Measurements from ENCODE around the gene RNF31.

Gene RNF31

DNA sequence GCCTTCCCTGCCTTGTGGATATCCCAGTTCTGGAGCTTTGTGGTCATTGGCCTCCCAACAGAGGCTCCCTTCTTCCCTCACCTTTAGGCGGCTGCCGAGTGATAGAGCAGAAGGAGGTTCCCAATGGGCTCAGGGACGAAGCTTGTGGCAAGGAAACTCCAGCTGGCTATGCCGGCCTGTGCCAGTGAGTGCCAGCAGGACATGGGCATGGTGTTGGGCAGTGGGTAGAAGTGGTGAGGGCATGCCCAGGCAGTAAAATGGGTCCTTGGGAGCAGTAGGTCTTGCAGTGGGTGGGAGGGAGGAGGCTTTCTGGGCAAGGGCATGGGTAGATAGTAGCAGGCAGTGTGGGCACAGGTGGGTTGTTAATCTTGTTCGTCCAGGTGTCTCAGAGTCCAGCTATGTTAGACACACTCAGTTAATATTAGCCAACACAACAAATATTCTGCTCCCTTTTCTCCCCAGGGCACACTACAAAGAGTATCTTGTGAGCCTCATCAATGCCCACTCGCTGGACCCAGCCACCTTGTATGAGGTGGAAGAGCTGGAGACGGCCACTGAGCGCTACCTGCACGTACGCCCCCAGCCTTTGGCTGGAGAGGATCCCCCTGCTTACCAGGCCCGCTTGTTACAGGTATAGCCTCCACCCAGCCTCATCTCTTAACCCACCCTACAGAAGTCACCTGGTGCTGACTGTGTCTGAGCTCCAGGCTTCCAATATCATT is 12.6 kb downstream of the RNF31 start:
- DNase-seq (ENCODE audit: low read depth), result no peak

DNA sequence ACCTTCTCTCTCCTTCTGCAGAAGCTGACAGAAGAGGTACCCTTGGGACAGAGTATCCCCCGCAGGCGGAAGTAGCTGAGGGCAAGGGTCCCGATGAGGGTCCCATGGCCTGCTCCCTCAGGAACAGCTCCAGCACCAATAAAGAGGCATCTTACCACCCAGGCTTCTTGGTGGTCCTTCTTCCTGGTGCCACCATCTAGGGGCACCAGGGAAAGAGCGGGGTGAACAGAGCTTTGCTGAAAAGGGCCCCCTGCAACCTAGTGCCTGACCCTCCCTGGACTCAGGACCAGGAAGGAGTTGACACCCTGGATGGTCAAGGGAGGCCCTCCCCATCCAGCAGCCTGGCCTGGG is 13.2 kb downstream of the RNF31 start:
- DNase-seq (ENCODE audit: low read depth), result no peak

DNA sequence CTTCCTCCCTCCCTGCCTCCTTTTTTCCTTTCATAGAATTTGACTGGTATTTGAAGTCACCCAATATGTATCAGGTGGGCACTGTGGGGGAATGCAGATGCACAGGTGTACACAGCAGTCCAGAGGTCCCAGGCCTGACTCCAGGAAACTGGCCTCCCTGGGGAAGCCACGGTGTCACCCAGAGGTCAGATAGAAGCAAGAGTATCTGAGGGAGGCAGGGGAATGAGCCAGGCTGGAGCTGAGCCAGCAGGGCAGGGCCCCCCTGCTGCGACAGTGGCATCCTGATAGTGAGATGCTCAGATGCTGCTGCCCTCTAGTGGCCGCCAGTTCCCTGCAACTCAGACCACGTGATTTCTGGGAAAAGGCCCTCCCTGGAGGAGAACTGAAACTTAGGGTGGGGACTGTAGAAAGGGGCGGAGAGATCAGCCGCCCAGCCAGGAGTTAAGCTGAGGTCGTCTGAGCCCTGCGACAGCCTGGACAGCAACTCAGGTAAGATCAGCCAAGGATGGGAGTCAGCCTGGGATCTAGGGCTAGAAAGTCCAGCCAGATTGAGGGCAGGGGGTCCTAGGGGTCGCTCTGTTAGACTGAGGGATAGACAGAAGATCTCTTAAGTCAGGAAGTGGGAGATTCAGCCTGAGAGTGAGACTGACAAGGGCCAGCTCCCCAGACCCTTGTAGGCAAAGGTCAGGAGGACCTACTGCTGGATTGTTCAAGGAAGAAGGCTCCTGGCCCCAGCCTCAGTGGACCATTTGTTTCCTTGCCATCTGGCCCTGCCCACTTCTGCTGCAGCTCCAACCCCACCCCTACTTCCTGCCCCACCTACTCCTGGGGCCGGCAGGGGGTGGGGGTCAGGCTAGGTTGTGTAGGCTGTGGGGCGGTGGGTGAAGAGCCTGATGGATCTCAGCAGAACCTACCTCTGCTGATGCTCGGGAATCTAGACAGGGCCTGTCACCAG is 13.8 kb downstream of the RNF31 start, which contains the start of gene IRF9:
TSS of gene IRF9 (plus strand) at position 416 of the 955 bp plus-strand sequence. CDS start 880 bp downstream, outside the sequence.
- DNase-seq (ENCODE audit: low read depth), result peak; percentile 96

DNA sequence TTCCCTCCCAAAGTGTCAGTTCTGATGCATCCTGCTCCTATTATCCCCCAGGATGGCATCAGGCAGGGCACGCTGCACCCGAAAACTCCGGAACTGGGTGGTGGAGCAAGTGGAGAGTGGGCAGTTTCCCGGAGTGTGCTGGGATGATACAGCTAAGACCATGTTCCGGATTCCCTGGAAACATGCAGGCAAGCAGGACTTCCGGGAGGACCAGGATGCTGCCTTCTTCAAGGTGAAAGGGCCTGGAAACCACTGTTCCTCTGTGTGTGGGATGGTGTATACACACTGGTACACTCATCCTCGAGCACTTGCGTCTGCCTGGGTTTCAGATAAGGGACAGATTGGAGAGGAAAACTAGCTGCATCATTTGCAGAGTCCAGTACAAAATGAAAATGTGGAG is 14.8 kb downstream of the RNF31 start:
- no peak for DNase-seq (ENCODE audit: low read depth)

DNA sequence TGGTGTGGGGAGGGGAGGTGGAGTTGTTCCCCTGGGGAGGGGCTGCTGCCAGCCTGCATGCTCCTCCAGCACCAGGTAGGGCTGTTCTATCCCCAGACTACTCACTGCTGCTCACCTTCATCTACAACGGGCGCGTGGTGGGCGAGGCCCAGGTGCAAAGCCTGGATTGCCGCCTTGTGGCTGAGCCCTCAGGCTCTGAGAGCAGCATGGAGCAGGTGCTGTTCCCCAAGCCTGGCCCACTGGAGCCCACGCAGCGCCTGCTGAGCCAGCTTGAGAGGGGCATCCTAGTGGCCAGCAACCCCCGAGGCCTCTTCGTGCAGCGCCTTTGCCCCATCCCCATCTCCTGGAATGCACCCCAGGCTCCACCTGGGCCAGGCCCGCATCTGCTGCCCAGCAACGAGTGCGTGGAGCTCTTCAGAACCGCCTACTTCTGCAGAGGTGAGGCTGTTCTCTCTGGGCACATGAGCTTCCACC is 17.3 kb downstream of the RNF31 start:
- no peak for DNase-seq (ENCODE audit: low read depth)

DNA sequence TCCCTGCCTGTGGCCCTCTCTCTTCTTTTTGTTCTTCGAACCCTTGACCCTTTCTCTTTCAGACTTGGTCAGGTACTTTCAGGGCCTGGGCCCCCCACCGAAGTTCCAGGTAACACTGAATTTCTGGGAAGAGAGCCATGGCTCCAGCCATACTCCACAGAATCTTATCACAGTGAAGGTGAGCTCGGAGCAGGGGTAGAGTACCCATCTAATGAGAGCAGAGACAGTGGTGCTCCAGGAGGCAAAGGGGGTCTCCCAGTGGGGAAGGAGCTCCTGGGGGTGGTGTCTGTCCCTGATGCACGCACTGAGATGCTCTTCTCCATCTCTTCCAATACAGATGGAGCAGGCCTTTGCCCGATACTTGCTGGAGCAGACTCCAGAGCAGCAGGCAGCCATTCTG is 18.5 kb downstream of the RNF31 start:
- DNase-seq (ENCODE audit: low read depth), result no peak

DNA sequence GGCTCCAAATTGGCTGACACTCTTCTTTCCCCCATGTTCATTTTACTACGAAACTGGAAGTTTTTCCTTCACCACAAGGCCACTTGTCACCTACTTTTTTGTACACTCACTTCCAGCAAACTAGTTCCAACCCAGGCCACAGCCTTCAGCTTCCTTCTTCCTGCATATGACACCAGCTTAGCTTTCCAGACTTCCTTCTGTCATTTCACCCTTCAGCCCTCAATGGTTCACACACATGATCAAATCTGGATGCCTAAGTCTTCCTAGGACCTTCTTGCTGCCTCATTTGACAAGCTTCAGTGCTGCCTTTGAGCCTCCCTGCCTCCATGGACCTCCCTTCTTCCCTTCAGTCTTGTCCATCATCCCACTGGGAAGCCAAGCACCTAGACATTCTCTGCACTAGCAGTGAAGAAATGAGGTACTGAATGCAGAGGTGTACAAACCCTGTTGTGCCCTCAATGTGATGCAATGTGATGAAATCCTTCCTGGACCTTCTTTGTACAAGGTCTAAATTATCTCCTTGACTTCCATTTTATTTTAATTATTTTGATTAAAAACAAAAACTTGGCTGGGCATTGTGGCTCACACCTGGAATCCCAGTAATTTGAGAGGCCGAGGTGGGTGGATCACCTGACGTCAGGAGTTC is 20.3 kb downstream of the RNF31 start:
- DNase-seq (ENCODE audit: low read depth), result no peak

DNA sequence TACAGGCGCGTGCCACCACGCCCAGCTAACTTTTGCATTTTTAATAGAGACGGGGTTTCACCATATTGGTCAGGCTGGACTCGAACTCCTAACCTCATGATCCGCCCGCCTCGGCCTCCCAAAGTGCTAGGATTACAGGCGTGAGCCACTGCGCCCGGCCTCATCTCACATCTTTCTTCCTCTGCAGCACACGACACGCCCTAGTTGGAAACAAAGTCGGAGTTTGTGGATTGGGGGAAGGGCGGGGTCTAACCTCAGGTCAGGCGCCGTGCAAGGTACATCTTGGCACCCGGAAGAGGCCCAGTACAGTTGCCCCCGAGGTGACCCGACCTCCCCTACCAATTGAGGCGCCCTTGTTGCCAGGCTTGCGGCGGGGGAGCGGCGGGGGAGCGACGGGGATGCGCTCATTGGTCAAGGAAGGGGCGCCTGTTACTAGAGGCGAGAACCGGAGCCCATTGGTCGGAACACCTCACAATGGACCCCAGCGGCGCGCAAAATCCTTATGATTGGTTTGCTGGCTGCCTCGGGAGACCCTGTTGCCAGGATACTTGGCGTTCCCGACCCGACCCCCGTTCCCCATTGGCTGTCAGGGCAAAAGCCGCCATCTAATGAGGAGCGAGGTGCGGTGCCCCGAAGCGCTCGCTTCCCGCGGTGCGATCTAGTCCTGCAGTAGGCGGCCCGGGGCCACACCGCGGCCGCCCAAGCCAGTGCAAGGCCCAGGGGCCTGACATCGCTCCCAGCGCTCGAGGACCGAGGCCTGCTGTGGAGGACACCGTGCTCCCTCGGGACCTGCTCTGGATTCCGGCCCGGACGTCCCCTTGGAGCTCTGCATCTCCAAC is 24.3 kb downstream of the RNF31 start, which contains the start of gene REC8:
TSS of gene REC8 (plus strand) at position 659 of the 839 bp plus-strand sequence. CDS start 473 bp downstream, outside the sequence.
- no peak for DNase-seq (ENCODE audit: low read depth)

DNA sequence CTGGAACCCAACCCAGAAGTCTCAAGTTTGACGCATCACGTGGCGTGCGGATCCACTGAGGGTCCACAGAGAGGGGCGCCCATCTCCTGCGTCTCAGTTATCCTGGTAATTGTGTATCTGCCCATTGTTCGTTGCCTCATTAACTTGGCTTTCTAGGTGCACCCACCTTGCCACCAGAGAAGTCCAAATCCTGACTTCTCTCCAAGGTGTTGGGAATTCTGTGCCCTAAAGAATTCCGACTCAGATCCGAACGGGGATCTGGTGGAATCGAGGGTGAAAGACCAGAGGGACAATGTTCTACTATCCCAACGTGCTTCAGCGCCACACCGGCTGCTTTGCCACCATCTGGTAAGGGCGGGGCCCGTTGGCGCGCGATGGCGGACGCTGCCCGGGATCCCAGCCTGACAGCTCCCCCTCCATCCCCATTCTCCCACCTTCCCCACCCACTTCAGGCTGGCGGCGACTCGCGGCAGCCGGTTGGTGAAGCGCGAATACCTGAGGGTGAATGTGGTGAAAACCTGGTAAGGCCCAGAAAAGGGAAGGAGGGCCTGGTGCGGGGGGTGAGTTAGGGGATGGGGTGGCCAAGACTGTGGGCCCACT is 25.1 kb downstream of the RNF31 start:
- no peak for DNase-seq (ENCODE audit: low read depth)

DNA sequence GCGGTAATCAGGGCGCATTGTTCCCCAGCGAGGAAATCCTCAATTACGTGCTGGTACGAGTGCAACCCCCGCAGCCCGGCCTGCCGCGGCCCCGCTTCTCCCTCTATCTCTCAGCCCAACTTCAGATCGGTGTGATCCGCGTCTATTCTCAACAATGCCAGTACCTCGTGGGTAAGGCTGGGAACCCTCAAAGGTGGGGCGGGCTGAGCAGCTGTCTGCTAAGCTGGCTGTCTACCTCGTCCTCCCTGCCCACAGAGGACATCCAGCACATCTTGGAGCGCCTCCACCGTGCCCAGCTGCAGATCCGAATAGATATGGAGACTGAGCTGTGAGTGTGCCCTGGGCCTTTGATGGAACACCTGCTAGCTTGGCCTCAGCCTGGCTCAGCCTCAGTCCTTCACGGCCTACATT is 25.6 kb downstream of the RNF31 start:
- no peak for DNase-seq (ENCODE audit: low read depth)

DNA sequence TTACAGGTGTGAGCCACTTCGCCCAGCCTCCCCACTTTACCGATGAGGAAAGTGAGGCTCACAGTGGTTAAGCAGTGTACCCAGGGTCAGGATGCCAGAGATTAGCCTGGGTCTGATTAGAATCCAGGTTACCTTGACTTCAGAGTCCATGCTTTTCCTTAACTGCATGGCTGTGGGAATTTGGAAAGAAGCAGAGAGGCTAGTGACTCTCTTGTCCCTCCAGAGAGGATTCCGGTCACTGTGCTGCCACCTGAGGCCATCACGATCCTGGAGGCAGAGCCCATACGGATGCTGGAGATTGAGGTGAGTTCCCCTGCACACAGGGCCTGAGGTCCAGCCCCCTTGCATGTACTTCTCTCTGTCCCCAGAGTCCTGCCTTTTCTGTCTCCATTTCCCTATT is 29.3 kb downstream of the RNF31 start:
- no peak for DNase-seq (ENCODE audit: low read depth)

DNA sequence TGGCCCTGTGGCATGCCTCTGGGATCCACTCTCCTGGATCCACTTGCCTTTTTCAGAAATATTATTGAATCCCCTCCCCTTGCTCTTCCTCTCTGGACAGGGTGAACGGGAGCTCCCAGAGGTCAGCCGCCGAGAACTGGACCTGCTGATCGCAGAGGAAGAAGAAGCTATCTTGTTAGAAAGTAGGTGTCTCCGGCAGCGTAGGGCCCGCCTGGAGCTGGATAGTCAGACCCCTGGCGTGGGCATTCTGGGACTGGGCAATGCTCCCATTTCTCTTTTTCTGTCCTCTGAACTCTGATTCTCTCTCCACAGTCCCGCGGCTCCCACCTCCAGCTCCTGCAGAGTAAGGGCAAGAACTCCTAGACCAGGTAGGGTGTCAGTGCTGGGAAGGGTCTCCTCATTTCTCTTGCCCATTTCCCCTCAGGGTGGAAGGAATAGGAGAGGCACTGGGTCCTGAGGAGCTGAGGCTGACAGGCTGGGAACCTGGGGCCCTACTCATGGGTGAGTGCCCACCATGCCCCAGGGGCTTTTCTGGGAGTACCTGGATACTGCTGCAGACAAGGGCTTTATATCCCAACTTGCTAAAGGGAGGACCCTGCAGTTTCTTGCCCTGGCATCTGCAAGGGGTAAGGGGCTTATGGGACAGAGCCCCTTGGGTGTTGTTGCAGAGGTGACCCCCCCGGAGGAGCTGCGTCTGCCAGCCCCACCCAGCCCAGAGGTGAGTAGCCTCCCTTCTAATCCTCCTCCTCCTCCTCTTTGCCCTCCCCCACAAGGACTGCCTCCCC is 29.9 kb downstream of the RNF31 start:
- DNase-seq (ENCODE audit: low read depth), result no peak

DNA sequence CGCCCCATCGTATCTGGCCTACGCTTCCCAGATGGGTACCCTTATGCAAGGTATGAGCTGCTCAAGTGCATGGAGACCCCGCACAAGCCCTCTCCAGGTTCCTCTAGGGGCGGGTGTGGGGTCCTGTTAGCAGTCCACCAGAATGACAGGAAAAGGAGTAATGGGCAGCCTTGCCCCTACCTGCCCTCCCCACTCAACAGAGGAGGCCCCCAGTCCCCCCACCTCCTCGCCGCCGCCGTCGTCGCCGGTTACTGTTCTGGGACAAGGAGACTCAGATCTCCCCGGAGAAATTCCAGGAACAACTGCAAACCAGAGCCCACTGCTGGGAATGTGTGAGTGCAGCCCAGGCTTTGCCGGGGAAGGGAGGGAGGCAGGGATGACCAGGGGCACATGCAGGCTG is 30.6 kb downstream of the RNF31 start:
- no peak for DNase-seq (ENCODE audit: low read depth)

DNA sequence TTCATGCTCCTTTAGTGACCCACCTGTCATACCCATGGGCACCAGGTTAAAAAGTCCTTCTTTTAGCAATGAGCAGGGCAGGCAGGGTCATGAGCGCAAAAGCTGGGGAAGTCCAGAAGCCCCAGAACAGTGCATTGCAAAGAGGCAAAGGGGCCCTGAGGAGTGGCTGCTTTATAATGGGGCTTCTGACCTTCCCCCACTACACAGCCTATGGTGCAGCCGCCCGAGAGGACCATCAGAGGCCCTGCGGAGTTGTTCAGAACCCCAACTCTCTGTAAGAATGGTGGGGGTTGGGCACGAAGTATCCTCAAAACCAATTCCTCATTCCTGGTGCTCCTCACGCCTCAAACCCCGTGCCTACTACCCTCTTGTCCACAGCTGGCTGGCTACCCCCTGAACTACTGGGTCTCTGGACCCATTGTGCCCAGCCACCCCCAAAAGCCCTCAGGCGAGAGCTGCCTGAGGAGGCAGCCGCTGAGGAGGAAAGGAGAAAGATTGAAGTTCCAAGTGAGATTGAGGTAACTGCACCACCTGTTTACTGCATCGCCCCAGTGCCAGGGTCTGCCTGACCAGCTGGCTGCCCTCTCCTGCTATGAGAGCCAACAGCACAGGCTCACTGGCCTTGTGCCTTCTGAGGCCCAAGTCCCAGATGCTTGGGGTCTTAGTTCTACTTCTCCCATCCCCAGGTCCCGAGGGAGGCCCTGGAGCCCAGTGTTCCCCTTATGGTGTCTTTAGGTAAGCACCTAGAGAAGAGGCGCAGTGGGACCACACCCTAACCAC is 31.3 kb downstream of the RNF31 start:
- DNase-seq (ENCODE audit: low read depth), result no peak

DNA sequence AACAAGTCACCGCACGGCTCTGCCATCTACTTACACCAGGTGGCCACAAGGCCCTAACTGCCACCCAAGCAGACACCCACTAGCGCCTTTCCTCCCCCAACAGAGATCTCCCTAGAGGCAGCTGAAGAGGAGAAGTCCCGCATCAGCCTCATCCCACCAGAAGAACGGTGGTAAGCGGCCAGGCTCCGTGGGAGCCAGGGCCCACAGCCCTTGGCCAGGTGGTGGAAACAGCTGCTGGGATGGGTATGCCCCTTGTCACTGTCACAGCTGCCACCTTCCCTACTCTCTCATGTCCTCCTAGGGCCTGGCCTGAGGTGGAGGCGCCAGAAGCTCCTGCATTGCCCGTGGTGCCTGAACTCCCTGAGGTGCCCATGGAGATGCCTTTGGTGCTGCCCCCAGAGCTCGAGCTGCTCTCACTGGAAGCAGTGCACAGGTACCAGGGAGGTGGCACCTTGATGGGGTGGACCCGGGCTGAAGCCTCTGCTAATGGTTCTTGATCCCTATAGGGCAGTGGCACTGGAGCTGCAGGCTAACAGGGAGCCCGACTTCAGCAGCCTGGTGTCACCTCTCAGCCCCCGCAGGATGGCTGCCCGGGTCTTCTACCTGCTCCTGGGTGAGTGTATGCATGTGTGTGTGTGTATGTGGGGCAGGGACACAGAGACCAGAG is 32.1 kb downstream of the RNF31 start:
- DNase-seq (ENCODE audit: low read depth), result no peak

DNA sequence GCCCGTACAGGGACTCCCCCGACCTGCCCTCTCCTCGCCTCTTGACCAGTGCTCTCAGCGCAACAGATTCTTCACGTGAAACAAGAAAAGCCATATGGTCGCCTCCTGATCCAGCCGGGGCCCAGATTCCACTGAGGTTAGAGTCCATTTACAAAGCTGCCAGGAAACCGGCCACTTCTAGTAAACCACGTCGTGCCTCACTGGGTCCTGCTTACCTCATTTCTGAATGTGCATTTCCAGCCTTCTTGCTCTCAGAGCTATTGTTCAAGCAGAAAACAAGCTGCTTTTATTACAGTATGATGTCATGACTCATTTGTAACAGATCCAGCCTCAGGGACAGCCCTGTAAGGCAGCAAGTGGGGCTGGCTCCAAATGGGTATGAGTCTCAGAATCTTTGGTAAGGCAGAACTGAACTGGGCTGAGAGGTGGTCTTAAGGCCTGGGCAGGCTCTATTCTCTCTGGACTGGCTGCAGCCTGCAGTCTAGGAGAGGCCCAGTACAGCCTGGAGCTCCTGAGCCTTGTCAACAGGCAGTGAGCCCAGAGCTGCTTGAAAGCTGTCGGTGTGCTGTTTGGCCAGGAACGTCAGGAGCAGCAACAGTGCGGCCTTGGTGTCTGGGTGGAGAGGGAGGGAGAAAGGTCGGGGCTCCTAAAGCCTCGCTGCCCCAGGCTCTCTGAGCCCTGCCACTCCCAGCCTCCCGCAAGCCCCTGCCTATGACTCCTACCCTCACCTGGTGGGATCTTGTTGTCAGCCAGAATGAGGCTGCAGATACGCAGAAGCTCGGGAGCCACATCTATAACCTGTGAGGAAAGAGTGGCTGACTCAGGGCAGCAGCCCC is 32.9 kb downstream of the RNF31 start:
- DNase-seq (ENCODE audit: low read depth), result no peak

DNA sequence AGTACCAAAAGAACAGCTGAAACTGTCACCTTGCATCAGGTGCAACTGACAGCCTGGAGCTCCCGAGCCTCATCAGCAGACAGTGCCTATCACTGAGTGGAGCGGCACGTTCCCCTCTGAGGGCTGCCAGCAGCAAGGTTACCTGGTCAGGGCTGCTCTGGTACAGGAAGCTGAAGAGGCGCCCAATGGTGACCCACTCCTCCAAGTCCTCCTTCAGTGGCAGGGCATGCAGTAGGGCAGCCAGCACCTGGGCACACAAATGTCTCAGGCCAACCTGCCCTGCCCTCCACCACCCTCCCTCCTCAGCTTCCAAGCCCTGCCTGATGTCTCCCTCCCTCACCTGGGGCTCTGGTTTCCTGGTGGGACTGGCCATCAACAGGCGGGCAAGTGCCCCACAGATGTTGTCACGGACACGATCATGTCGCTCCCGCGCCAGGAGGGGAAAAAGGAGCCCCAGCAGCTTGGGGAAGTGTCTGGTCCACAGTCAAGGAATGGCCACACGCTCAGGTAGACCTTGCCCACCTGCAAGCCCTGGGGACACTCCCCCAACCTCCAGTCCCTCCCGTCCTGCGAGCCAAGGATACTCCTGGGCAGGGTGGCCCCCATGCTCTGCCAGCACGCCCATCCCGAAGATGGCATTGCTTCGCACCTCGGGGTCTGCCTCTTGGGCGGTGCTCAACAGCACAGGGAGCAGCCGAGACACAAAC is 34.2 kb downstream of the RNF31 start:
- DNase-seq (ENCODE audit: low read depth), result no peak

All from stimulated activated CD8-positive, alpha-beta memory T cell treated with anti-CD3 and anti-CD28 coated beads, Interleukin-15, amount 100 ng/mL, for 24 hours (primary cell).